ENCODE results near the gene CPSF4L.

The CPSF4L gene

DNA sequence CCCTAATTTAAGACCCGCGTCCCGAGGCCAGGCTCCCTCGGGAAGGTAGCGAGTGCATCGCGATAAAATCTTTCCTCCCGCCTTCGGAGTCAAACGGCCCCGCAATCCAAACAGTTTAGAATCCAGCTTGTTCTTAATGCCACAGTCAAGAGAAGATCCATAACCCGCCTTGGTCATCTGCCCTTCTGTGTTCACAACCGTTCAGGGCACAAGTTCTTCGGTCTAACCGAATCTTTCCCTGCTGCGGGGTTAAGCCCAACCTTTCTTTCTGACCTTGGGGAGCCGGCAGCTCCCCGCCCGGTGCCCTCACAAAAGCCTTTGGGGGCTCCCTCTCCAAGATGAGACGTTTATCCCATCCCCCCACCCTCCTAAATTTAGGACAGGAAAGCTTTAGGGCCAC lies 30.3 kb downstream of the CPSF4L start:
- DNase-seq: no peak

- DNase-seq: no peak
Observed at GRCh38 chr17:73230088-73230487, 31.6 kb downstream of the CPSF4L start.

- no peak for DNase-seq
Observed at GRCh38 chr17:73228748-73229236, 32.9 kb downstream of the CPSF4L start.

DNA sequence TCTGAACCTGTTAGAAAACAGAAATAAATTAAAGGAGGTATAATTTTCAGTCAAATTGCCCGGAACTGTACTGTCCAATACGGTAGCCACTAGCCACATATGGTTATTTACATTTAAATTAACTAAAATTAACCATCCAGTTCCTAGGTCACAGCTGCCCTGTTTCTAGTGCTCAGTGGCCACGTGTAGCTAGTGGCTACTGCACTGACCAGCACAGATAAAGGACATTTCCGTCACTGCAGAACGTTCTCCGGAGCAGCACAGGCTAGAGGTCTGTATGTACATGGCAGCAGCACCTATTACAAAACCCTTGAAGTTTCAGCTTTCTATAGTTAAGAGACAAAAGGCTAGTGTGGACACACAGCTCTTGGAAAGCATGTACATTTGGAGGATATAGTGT lies 33.7 kb downstream of the CPSF4L start:
- DNase-seq: no peak

DNA sequence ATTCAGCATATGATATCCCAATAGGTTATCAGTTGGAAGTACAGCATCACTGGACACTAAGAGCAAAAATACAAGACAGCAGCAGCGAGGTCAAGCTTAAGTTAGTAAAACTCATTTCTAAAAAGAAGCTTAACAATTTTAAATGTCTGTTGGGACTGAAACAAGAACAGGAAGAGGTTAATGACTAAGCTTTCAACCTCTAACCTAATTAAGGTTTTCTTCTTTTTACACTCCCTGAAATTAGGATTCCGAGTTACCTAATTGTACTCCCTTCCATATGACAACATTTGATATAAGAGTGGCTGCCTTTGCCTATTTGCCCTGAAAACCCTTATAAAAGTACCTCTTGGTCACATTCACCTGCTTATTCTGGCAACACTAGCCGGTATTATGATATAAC lies 34.3 kb downstream of the CPSF4L start:
- DNase-seq: no peak

- DNase-seq: no peak
Observed at GRCh38 chr17:73226556-73227172, 35.0 kb downstream of the CPSF4L start.

DNA sequence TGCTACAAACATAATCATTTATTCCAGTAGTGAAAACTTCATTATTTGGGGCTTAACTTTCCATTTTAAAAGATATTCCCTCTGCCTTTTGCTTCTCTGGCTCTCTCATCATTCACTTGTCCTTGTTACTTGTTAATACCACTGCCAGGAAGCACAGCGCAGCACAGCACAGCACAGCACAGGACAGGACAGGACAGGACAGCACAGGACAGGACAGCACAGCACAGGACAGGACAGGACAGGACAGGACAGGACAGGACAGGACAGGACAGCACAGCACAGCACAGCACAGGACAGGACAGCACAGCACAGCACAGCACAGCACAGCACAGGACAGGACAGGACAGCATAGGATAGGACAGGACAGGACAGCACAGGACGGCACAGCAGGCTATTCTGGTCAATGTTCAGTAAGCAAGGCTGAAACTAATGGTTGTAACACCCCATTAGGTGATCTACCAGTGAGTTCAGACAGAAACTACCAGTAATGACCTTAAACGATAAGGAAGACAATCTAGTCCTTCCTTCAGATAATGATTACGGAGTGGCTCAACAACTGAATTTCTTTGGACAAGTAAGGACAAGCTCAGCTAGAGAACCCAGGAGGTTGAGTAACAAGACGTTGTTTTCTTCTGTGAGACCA lies 36.9 kb downstream of the CPSF4L start:
- DNase-seq: no peak

DNA sequence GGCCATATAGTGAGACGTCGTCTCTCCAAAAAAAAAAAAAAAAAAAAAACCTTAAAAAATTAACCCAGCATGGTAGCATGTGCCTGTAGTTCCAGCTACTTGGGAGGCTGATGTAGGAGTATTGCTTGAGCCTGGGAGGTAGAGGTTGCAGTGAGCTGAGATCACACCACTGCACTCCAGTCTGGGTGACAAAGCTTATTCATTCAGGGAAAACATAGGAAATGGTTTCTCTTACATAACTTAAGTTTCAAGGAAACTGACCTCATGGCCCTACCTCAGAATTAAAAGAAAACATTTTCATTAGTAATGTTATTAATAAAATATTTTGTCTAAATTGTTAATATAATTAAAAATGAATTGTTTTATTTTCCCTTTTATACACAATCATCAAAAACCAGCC lies 37.4 kb downstream of the CPSF4L start:
- DNase-seq: no peak

DNA sequence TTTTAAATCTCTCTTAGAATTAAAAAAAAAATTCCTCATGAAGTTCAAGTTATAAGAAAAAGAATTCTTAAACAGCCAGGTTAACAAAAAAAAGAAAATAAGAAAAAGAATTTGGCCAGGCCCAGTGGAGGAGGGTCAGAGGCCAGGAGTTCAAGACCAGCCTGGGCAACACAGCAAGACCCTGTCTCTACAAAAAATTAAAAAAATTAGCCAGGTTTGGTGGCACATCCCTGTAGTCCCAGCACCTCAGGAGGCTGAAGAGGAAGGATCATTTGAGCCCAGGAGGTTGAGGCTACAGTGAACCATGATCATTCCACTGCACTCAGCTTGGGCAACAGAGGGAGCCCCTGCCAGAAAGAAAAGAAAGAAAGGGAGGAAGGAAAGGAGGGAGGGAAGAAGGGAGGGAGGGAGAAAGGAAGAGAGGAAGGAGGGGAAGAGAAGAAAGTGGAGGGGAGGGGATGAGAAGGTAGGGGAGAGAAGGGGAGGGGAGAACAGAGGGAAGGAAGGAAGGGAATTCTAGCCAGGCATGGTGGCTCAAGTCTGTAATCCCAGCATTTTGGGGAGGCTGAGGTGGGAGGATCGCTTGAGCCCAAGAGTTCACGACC lies 38.0 kb downstream of the CPSF4L start:
- DNase-seq: no peak

DNA sequence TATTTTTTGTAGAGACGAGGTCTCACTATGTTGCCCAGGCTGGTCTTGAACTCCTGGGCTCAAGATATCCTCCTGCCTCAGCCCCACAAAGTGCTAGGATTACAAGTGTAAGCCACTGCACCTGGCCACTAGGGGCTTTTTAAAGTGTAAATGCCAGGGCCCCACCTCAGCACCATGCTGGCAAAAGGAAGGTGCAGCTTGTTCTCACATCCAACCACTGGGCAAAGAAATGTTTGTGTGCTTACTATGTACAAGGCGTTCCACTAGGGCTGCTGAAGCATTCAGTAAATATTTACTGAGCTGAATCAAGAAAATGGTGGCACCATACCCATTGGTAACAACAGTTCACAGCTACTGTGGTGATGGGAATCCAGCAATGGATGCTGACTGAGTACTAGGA lies 46.2 kb downstream of the CPSF4L start:
- no peak for DNase-seq

- no peak for DNase-seq
Observed at GRCh38 chr17:73214851-73215250, 46.8 kb downstream of the CPSF4L start.

GRCh38 chr17:73214008-73214407 lies 47.7 kb downstream of the CPSF4L start:
- DNase-seq: no peak

DNA sequence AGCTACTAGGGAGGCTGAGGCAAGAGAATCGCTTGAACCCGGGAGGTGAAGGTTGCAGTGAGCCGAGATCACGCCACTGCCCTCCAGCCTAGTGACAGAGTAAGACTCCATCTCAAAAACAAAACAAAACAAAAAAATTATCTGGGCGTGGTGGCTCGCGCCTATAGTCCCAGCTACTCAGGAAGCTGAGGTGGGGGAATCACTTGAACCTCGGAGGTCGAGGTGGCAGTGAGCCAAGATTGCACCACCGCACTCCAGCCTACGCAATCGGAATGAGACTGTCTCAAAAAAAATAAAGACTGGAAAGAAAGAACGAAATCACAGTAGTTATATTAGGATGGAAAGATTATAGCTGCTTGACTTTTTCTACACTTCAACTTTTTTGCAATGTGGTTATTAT lies 49.9 kb downstream of the CPSF4L start:
- DNase-seq: no peak

- DNase-seq: no peak
Observed at GRCh38 chr17:73210002-73210678, 51.5 kb downstream of the CPSF4L start.

- DNase-seq: no peak
Observed at GRCh38 chr17:73209436-73209835, 52.2 kb downstream of the CPSF4L start.

DNA sequence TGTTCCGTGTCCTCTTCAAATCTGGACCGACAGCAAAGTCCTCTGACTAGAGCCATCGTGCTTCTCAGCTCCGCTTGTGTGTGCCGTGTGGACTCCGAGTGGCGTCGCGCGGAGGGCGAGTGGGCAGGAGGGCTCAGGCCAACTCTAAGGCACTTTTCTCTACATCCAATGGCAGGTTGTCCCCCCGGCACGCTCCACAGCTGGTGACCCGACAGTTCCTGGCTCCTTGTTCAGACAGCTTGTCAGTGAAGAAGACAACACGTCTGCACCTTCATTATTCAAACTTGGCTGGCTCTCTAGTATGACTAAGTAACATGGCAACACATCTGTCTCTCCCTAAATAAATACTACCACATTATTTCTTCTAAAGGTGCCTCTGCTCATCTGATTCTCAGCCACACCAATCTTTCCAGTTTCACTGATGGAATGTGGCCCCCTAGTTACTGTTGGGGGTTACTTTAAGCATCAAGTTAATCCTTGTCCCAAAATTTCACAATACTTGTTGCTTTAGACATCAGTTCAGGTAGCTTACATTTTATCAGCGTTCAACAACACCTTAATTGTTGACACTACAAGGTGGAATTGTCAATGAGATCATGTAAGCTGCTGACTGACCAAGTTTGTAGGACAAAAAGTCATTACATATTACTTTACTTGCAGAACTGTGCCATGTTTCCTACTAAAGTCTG lies 53.4 kb downstream of the CPSF4L start:
- DNase-seq: no peak

DNA sequence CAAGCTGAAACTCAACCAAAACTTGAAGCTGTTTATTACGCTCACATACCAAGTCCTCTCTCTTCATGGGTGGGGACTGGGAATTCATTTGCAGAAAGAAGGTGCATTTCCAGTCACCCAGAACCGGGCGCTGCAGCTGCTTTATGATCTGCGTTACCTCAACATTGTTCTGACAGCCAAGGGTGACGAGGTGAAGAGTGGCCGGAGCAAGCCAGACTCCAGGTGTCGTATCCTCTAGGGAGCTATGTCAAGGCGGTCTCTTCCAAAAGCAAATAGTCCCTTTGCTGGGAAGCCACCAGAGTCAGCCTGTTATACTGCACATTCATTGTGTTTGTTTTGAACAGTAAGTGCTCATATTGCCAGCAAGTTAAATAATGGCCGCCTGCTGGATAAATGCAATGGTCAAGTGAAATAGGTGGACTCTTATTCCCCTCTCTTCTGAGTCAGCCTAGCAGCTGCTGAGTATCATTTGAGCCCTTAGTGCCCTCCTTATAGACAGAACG lies 56.2 kb downstream of the CPSF4L start:
- no peak for DNase-seq

GRCh38 chr17:73203788-73204479 lies 57.7 kb downstream of the CPSF4L start:
- peak; percentile 74 for DNase-seq

DNA sequence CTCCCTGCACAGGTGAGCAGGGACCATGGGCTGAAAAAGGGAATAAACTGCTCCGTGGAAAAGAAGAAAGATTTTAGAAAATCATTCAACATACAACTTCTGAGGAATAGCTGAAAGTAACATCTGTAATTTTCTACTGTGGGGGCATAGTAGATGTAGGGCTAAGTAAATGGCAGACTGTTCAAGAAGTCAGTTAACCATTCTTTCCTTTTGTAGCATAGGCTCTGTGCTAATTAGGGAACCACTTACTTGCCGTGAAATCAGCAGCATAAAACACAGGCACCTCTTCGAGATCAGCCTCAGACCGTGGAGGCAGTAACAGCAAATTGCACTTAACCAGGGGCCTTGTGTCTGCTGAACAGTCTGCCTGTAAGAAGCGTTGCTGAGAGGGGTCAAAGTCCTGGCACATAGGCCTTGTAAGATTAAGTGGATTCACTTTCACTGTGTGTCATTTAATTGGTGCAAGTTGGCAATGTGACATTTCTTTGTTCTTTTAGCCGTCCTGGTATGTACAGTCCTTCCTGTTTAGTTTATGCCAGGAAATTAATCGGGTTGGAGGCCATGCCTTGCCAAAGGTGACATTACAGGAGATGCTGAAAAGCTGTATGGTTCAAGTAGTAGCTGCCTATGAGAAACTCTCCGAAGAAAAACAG lies 58.4 kb downstream of the CPSF4L start:
- no peak for DNase-seq

GRCh38 chr17:73201215-73202069 lies 60.2 kb downstream of the CPSF4L start:
- no peak for DNase-seq

- DNase-seq: no peak
Observed at GRCh38 chr17:73200476-73200875, 61.2 kb downstream of the CPSF4L start.

Measured in KG1 (cell line).